ENCODE results near the gene LIPC.

The LIPC gene

GRCh38 chr15:58458076-58458475 lies 26.3 kb downstream of the LIPC start:
- DNase-seq (ENCODE audit: low spot score): no peak

- no peak for DNase-seq (ENCODE audit: low spot score)
Observed at GRCh38 chr15:58459045-58459444, 27.3 kb downstream of the LIPC start.

GRCh38 chr15:58459560-58459959 lies 27.8 kb downstream of the LIPC start:
- DNase-seq (ENCODE audit: low spot score): no peak

- no peak for DNase-seq (ENCODE audit: low spot score)
Observed at GRCh38 chr15:58460116-58460790, 28.5 kb downstream of the LIPC start.

GRCh38 chr15:58460872-58461271 lies 29.1 kb downstream of the LIPC start:
- no peak for DNase-seq (ENCODE audit: low spot score)

- DNase-seq (ENCODE audit: low spot score): no peak
Observed at GRCh38 chr15:58462547-58462946, 30.8 kb downstream of the LIPC start.

- no peak for DNase-seq (ENCODE audit: low spot score)
Observed at GRCh38 chr15:58462973-58463663, 31.3 kb downstream of the LIPC start.

- no peak for DNase-seq (ENCODE audit: low spot score)
Observed at GRCh38 chr15:58463815-58464650, 32.2 kb downstream of the LIPC start.

GRCh38 chr15:58465070-58465469 lies 33.3 kb downstream of the LIPC start:
- DNase-seq (ENCODE audit: low spot score): no peak

- DNase-seq (ENCODE audit: low spot score): no peak
Observed at GRCh38 chr15:58465866-58466517, 34.2 kb downstream of the LIPC start.

- no peak for DNase-seq (ENCODE audit: low spot score)
Observed at GRCh38 chr15:58466566-58466965, 34.8 kb downstream of the LIPC start.

GRCh38 chr15:58467121-58467721 lies 35.4 kb downstream of the LIPC start:
- no peak for DNase-seq (ENCODE audit: low spot score)

GRCh38 chr15:58467722-58468423 lies 36.1 kb downstream of the LIPC start:
- no peak for DNase-seq (ENCODE audit: low spot score)

GRCh38 chr15:58469432-58470353 lies 37.9 kb downstream of the LIPC start:
- DNase-seq (ENCODE audit: low spot score): no peak

- no peak for DNase-seq (ENCODE audit: low spot score)
Observed at GRCh38 chr15:58471348-58471747, 39.6 kb downstream of the LIPC start.

GRCh38 chr15:58472221-58472620 lies 40.4 kb downstream of the LIPC start:
- no peak for DNase-seq (ENCODE audit: low spot score)

GRCh38 chr15:58472821-58473581 lies 41.2 kb downstream of the LIPC start:
- no peak for DNase-seq (ENCODE audit: low spot score)

GRCh38 chr15:58473724-58474123 lies 41.9 kb downstream of the LIPC start:
- DNase-seq (ENCODE audit: low spot score): no peak

- DNase-seq (ENCODE audit: low spot score): no peak
Observed at GRCh38 chr15:58474741-58475323, 43.0 kb downstream of the LIPC start.

Data from hematopoietic multipotent progenitor cell treated with erythropoietin and hydrocortisone succinate and interleukin-3 and kit ligand, for 17 days (in vitro differentiated cells).